Esophagus (tissue), 2 donors: ENCODE measurements around the gene ADAM8. TPM values are rescaled to one million over a fixed set of nuclear protein-coding genes. Genes with fewer than 3 reads are reported as not detected.
"Not testable (repeated sequence)": the region's sequence is repeated elsewhere in the genome, so short reads cannot be mapped to it uniquely, and the experiment has no call there.

Source experiments
- H3K27ac ChIP-seq, 2 donors: one replicate each; pipeline ENCODE4 v1.5.1; 2013; ENCODE audit warnings: low read depth in 2 of 2, mild to moderate bottlenecking in 2 of 2, inconsistent platforms in 1 of 2, low read length in 1 of 2, moderate library complexity in 1 of 2
- H3K27me3 ChIP-seq, 2 donors: one replicate each; pipeline ENCODE4 v1.6.1; 2013; ENCODE audit warnings: low read length in 2 of 2, control low read depth in 1 of 2, mild to moderate bottlenecking in 1 of 2; ENCODE audit not compliant: insufficient read depth in 2 of 2, control insufficient read depth in 1 of 2
- H3K36me3 ChIP-seq, 2 donors: one replicate each; pipeline ENCODE4 v1.6.1; 2013; ENCODE audit warnings: low read length in 1 of 2; ENCODE audit not compliant: control insufficient read depth in 2 of 2, insufficient read depth in 2 of 2
- H3K4me1 ChIP-seq, 2 donors: one replicate each; pipeline ENCODE4 v1.6.1; 2013; ENCODE audit warnings: low read length in 1 of 2; ENCODE audit not compliant: control insufficient read depth in 2 of 2, insufficient read depth in 2 of 2
- H3K4me3 ChIP-seq, 2 donors: one replicate each; pipeline ENCODE4 v1.5.1; 2013; ENCODE audit warnings: low read length in 2 of 2, mild to moderate bottlenecking in 2 of 2, low read depth in 1 of 2, moderate library complexity in 1 of 2
- H3K9me3 ChIP-seq, 2 donors: one replicate each; pipeline ENCODE4 v1.6.1; 2013; ENCODE audit warnings: mild to moderate bottlenecking in 2 of 2, low read depth in 1 of 2, low read length in 1 of 2, moderate library complexity in 1 of 2; ENCODE audit not compliant: control insufficient read depth in 2 of 2, insufficient read depth in 1 of 2
- WGBS, 2 donors: extraction: QIAGEN DNeasy Blood & Tissue Kit; methylation state at CpG; one replicate each; pipeline ENCODE4 v1.1.7; 2013; 5-methylcytosine and 5-hydroxymethylcytosine counted together
- polyA plus RNA-seq, 2 donors: library from polyadenylated mRNA; stranded (reverse); fragments of 200-250 nt; gene quantifications; one replicate each; pipeline ENCODE4 v1.2.3, GENCODE V29; 2013
- donor health status: healthy with polysubstance abuse.
- donor health status: Bipolar disorder and iron deficiency.

ADAM8 gene
- polyA plus RNA-seq, 2 donors: 2.4 to 2.6 TPM

DNA sequence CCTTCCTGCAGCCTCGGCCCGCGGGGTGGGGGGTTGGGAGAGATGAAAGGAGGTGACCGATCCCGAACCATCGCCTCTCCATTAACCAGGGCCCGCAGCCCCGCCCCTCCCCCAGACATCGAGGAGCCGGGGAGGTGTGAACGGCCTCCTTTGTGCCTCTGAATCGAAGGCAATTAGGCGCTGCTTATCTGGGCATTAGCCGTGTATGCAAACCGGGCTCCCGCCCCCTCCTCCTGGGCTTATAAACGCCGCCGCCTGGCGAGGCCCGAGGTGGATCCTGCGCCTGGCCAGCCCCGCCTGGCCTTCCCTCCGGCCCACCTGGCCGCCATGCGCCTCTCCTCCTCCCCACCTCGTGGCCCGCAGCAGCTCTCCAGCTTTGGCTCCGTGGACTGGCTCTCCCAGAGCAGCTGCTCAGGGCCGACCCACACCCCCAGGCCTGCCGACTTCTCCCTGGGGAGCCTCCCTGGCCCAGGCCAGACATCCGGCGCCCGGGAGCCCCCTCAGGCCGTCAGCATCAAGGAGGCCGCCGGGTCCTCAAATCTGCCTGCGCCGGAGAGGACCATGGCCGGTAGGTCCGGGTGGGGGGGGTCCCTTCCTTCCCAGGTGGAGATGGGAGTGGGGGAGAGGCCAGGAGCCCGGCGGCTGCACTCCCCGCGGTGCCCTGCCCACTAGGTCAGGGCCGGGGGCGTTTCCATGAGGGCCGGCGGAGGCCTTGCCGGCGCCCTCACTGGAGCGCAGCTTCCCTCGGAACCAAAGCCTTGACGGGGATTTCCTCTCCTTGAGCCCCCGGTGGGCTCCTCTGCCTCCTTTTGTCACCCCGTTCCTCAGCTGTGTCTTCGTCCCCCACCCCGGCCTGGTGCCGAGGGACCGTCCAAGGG, 38.8 kb downstream of the ADAM8 start, which contains the start of gene VENTX:
Gene VENTX, plus strand, starts transcription at position 268 of the 878 bp plus-strand sequence. Its CDS starts 60 bp downstream, at position 328.
- Histone ChIP-seq H3K27ac (no peak within 1 kb of the TSS), H3K36me3 (no peaks in the 10 kb centered on the region), H3K27me3 (peaks cover 3 to 24% of the 10 kb centered on the region in 2 donors), H3K9me3 (peaks cover 0 to 1% of the 10 kb centered on the region in 2 donors), H3K4me3 (peak within 1 kb of the TSS; percentile 19 to 25), H3K4me1 (peaks cover 7 to 8% of the 10 kb centered on the region in 2 donors)
- 11 to 16% methylated on average over 55 to 60 of the region's 60 CpGs for WGBS, 2 donors

DNA sequence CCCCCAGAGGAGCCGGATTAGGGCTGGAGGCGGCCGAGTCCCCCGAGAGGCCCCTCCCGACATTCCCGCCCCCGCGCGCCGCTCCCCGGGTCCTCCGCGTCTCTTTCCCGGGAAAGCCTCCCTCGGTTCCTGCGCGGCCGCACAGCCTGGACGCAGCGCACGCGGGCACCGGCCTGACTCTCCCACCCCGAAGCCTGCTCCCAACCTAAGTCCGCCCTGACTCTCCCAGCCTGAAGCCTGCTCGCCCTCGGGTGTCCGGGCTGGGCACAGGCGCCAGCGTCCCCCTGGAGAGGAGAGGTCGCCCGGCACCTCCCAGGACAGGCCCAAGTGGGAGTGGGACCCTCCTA, 39.5 kb downstream of the ADAM8 start:
- WGBS, 2 donors: 3 to 6% methylated on average over 28 to 32 of the region's 32 CpGs
- Histone ChIP-seq H3K4me3 (peak overlapping the region in 1 of 2 donors; percentile 19), H3K27me3 (peaks cover 3 to 24% of the 10 kb centered on the region in 2 donors)

DNA sequence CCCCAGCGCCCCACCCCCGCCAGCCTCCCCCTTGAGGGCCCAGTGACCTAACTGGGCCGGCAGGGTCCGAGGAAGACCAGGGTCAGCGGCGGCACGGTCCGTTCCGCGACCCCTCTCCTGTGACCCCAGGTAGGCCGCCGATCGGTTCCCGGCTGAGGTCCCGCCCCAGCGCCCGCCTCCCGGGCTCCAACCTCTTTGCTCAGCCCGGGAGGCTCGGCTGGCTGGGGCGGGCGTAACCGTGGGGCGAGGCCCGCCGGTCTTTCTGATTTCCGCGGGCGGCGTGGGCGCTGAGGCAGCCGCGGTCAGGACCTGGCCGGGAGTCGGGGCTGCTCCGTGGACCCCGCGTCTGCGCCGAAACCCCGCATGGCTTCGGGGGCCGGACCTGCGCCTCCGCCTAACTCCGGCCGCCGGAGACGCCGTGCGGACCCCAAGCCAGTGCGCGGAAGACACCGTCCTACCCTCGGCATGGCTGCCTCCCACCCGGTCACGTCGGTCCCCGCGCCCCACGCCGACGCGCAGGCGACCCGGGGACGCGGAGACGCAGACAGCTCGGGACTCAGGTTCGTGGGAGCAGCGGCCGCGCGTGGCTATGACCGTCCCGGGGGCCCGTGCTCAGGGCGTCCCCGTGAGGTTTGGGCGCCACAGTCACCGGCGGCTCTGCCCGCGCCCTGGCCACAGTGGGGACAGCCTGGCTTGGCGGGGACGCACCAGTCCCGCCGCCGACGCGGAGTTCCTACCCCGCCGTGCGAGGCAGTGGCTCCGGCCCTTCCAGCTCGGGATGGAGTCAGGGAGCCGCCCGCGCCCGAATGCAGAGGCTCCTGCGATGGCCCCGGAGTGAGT, 40.0 kb downstream of the ADAM8 start:
- no peaks in the 10 kb centered on the region for H3K36me3 ChIP-seq
- peak overlapping the region; percentile 19 to 25 for H3K4me3 ChIP-seq
- peaks cover 3 to 24% of the 10 kb centered on the region in 2 donors for H3K27me3 ChIP-seq
- peaks cover 0 to 3% of the 10 kb centered on the region in 2 donors for H3K9me3 ChIP-seq
- peaks cover 7 to 8% of the 10 kb centered on the region in 2 donors for H3K4me1 ChIP-seq
- no peak overlapping the region for H3K27ac ChIP-seq
- 1% methylated on average over 96 to 103 of the region's 103 CpGs for WGBS, 2 donors

More for the DNA sequence above, 39.5 kb downstream of the ADAM8 start:
- Histone ChIP-seq H3K4me1 (peaks cover 7 to 8% of the 10 kb centered on the region in 2 donors), H3K9me3 (peaks cover 0 to 3% of the 10 kb centered on the region in 2 donors), H3K27ac (no peak overlapping the region), H3K36me3 (no peaks in the 10 kb centered on the region)

DNA sequence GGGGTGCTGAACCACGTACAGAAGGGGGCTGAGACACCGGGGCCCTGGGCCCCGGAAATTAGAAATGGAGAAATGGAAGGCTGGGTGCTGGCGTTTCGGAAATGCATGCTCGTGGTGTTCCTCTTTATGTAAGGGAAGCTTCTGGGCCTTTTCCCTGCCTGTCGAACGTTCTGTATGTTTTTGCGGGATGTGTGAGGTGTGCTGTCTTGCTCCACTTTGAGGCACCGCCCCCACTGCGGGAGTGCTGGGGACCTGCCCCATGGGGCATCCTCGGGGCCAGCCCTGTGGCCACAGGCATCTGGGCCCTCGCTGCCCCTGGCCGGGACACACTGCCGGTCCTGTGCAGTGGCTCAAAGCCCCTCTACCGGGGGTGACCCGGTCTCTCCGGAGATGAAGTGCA, 40.7 kb downstream of the ADAM8 start:
- Histone ChIP-seq H3K4me3 (no peak overlapping the region), H3K9me3 (peaks cover 0 to 3% of the 10 kb centered on the region in 2 donors), H3K4me1 (peaks cover 3 to 8% of the 10 kb centered on the region in 2 donors), H3K36me3 (no peaks in the 10 kb centered on the region), H3K27me3 (peaks cover 3 to 28% of the 10 kb centered on the region in 2 donors), H3K27ac (no peak overlapping the region)
- WGBS, 2 donors: 2 to 3% methylated on average over 18 of the region's 18 CpGs

DNA sequence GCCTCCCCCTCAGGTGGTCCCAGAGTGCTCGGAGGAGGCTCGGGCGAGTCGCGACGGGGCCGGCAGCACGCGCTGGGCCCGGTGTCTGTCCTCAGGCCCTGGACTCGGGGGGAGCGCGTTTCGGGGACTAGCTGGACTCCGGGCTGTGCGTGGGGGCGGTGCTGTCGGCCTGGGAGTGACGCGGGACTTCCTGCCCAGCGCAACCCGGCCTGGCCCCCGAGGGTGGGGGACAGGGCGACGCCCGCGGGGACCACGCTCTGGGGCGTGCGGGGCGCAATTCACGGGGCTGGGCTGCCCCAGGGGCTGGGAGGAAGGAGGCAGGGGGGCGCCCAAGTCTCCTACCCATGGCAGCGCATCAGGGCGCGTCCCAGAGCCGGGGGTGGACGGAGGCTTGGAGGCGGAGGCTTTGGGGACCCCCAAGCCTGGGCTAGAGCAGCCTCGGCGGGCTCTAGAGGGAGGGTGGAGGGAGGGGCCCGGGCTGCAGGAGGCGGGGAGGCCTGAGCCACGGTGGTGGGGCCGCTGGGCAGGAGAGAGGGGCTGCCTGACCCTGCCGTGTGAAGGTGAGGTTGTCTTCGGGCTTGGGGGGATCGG, 41.3 kb downstream of the ADAM8 start:
- WGBS, 2 donors: 5 to 7% methylated on average over 38 to 48 of the region's 48 CpGs
- peaks cover 0 to 3% of the 10 kb centered on the region in 2 donors for H3K9me3 ChIP-seq
- H3K4me1 ChIP-seq: peaks cover 3 to 11% of the 10 kb centered on the region in 2 donors
- no peaks in the 10 kb centered on the region for H3K36me3 ChIP-seq
- H3K4me3 ChIP-seq: no peak overlapping the region
- H3K27ac ChIP-seq: no peak overlapping the region
- H3K27me3 ChIP-seq: peaks cover 3 to 31% of the 10 kb centered on the region in 2 donors

DNA sequence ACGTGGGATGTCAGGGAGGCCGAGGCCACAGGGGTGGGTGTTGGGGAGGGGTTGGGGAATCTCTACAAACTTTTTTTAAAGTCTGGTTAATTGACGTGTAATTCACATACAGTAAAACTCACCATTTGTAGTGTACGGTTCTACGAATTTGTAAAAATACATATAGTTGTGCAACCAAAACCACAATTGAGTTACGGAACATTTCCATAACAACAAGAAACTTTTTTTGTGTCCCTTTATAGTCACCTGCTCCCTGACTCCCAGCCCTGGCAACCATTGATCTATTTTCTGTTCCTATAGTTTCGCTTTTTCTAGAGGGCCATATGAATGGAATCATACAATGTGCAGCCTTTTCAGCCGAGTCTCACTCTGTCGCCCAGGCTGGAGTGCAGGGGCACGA, 41.9 kb downstream of the ADAM8 start:
- H3K4me1 ChIP-seq: peaks cover 3 to 13% of the 10 kb centered on the region in 2 donors
- WGBS, 2 donors: 46% methylated on average over 7 to 8 of the region's 10 CpGs
- not testable (repeated sequence) for H3K9me3 ChIP-seq, H3K36me3 ChIP-seq, H3K4me3 ChIP-seq, H3K27ac ChIP-seq
- peaks cover 3 to 34% of the 10 kb centered on the region in 2 donors for H3K27me3 ChIP-seq

DNA sequence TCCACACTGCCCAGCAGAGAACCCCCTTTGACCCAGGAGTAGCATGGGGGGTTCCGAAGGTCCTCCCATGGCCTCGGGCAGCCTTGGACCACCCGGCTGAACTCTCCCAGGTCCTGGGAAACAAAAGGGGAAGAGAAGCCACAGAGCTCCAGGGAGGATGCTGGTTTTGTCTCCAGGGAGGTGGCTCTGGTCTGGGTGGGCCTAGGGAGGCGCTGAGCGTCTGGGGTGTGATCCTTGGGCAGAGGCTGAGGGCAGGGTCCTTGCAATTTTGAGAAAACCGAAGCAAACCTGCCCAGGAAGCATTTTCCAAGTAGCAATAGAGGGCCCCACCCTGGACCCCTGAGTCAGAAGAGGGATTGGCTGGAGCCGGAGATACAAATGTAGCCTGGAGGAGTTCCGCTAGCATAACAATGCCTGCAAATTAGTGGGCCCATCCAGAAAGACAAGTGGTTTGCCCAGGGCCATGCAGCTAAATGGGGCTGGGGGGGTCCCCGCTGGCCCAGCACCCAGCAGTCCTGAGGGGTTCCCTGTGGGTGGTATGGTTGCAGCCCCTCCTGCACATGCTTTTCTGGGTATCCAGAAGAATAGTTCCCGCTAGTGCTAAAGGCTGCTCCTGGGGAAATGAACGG, 44.6 kb downstream of the ADAM8 start:
- no peak overlapping the region for H3K27ac ChIP-seq
- H3K4me1 ChIP-seq: peaks cover 3 to 14% of the 10 kb centered on the region in 2 donors
- 47 to 49% methylated on average over 11 of the region's 11 CpGs for WGBS, 2 donors
- H3K4me3 ChIP-seq: no peak overlapping the region
- no peaks in the 10 kb centered on the region for H3K36me3 ChIP-seq
- H3K27me3 ChIP-seq: peaks cover 0 to 36% of the 10 kb centered on the region in 2 donors
- peaks cover 0 to 3% of the 10 kb centered on the region in 2 donors for H3K9me3 ChIP-seq

DNA sequence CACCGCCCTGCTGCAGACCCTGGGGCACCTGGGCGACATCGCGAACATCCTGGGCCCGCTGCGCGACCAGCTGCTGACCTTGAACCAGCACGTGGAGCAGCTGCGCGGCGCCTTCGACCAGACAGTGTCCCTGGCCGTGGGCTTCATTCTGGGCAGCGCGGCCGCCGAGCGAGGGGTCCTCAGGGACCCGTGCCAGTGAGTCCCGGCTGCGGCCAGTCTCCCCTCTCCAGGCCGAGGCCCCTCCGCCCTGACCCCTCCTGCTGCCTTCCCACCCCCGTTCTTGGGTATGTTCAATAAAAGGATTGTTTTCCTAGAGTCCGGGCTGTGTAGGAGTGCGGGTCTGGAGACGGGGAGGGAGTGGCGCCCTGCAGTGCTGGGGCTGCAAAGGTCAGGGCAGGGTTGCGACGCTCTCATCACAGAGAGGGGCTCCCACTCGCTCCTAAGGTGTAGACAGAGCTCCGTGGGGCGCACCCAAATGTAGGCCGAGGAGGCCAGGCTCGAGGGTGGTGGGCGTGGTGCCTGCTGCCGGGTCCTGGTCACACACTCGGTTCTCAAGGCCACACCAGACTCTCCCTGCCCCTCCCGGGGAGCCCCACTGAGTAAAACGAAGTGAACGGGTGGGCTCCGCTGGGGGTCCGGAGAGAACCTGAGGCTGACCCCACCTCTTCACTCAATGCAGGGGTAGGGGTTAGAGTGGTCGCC, 45.3 kb downstream of the ADAM8 start:
- 19 to 23% methylated on average over 33 to 44 of the region's 44 CpGs for WGBS, 2 donors
- no peaks in the 10 kb centered on the region for H3K36me3 ChIP-seq
- peaks cover 0 to 31% of the 10 kb centered on the region in 2 donors for H3K27me3 ChIP-seq
- H3K4me1 ChIP-seq: peaks cover 0 to 7% of the 10 kb centered on the region in 2 donors
- peaks cover 0 to 3% of the 10 kb centered on the region in 2 donors for H3K9me3 ChIP-seq
- H3K27ac ChIP-seq: no peak overlapping the region
- H3K4me3 ChIP-seq: no peak overlapping the region
